ENCODE data around the gene SOAT2.

Gene SOAT2

DNA sequence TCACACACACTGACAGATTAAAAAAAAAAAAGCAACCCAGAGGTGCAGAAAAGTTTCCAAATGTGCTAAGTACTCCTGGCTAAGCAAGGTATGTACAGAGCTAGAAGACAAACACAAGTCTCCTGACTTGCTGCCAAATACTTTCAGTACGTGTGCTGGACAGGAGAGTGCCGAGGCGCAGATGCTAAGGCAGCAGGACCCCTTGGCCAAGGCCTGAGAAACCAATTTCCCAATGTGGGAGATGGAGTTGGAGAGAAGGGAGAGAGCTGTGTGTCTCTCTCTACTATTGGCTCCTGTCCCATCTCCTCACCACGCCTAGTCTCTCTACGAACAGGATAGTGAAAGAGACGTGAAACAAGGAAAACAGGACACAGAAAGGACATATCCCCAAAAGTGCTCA, 29.4 kb upstream of the SOAT2 start:
- Histone ChIP-seq H3K27me3 (ENCODE audit: insufficient read depth, low read length) (no peaks in the 10 kb centered on the region), H3K4me1 (ENCODE audit: insufficient read depth, low read length, severe bottlenecking) (peaks cover 14% of the 10 kb centered on the region), H3K9me3 (ENCODE audit: low read length) (no peaks in the 10 kb centered on the region), H3K79me2 (ENCODE audit: insufficient read depth, low read length) (no peaks in the 10 kb centered on the region), H3K27ac (ENCODE audit: low read depth, low read length, poor library complexity, severe bottlenecking) (no peak overlapping the region), H3K36me3 (ENCODE audit: insufficient read depth, low read length) (peaks cover 25% of the 10 kb centered on the region), H3F3A (ENCODE audit: insufficient read depth, low read length) (no peaks in the 10 kb centered on the region), H3K9ac (ENCODE audit: low read length) (no peak overlapping the region), H3K4me2 (ENCODE audit: low read length) (no peak overlapping the region), H3K4me3 (ENCODE audit: low read depth, low read length, poor library complexity, severe bottlenecking) (no peak overlapping the region), H4K20me1 (ENCODE audit: insufficient read depth, low read length) (no peaks in the 10 kb centered on the region), H2AFZ (ENCODE audit: low read length) (no peak overlapping the region), H3K9me2 (ENCODE audit: low read depth, low read length) (no peaks in the 10 kb centered on the region)
- TF ChIP-seq, protein P1, sequence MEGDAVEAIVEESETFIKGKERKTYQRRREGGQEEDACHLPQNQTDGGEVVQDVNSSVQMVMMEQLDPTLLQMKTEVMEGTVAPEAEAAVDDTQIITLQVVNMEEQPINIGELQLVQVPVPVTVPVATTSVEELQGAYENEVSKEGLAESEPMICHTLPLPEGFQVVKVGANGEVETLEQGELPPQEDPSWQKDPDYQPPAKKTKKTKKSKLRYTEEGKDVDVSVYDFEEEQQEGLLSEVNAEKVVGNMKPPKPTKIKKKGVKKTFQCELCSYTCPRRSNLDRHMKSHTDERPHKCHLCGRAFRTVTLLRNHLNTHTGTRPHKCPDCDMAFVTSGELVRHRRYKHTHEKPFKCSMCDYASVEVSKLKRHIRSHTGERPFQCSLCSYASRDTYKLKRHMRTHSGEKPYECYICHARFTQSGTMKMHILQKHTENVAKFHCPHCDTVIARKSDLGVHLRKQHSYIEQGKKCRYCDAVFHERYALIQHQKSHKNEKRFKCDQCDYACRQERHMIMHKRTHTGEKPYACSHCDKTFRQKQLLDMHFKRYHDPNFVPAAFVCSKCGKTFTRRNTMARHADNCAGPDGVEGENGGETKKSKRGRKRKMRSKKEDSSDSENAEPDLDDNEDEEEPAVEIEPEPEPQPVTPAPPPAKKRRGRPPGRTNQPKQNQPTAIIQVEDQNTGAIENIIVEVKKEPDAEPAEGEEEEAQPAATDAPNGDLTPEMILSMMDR (IDR thresholded peaks at IDR 0.05; ENCODE audit: low read length): no peak
- no peak for TF ChIP-seq EZH2 (IDR thresholded peaks at IDR 0.05; ENCODE audit: borderline replicate concordance, low read length)

DNA sequence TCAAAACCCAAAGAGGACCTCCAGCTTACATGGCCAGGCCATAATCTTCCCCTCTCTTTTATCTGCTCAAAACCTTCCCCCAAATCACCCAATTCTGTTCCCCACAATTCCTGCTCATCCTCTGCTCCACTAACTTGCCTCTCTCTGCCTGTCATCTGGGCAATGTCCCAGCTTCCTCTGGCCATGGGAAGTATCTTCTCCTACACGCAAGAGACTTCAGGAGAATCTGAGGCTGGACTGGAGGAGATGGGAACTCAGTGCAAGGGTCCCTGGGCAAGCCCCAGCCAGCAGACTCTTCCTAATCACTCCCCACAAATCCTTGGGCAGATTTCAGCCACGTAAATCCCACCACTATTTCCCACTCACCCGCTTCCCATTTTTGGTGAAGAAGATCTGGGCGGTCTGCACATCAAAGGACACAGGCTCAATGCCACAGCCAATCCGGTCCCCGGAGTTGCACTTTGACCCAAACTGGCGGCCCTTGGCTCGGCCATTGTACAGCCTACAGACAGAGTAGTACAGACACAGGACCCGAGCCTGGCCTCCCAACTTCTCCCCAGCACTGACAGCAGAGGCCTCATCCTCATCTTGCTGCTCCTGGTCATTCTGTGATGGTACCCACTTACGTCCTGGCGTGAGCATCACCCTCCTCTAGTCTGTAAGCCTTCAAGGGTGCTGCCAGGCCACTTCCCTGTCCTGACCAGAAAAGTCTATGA, 28.8 kb upstream of the SOAT2 start:
- H3K4me1 ChIP-seq (ENCODE audit: insufficient read depth, low read length, severe bottlenecking): peaks cover 14% of the 10 kb centered on the region
- peaks cover 25% of the 10 kb centered on the region for H3K36me3 ChIP-seq (ENCODE audit: insufficient read depth, low read length)
- no peak for TF ChIP-seq EZH2 (IDR thresholded peaks at IDR 0.05; ENCODE audit: borderline replicate concordance, low read length)
- TF ChIP-seq, protein P1 (IDR thresholded peaks at IDR 0.05; ENCODE audit: low read length): no peak
- no peaks in the 10 kb centered on the region for H3K9me2 ChIP-seq (ENCODE audit: low read depth, low read length)
- H3K9me3 ChIP-seq (ENCODE audit: low read length): no peaks in the 10 kb centered on the region
- H3K4me2 ChIP-seq (ENCODE audit: low read length): no peak overlapping the region
- no peaks in the 10 kb centered on the region for H3K27me3 ChIP-seq (ENCODE audit: insufficient read depth, low read length)
- H3K9ac ChIP-seq (ENCODE audit: low read length): no peak overlapping the region
- no peaks in the 10 kb centered on the region for H3F3A ChIP-seq (ENCODE audit: insufficient read depth, low read length)
- no peaks in the 10 kb centered on the region for H3K79me2 ChIP-seq (ENCODE audit: insufficient read depth, low read length)
- no peak overlapping the region for H3K4me3 ChIP-seq (ENCODE audit: low read depth, low read length, poor library complexity, severe bottlenecking)
- no peaks in the 10 kb centered on the region for H4K20me1 ChIP-seq (ENCODE audit: insufficient read depth, low read length)
- H3K27ac ChIP-seq (ENCODE audit: low read depth, low read length, poor library complexity, severe bottlenecking): no peak overlapping the region
- no peak overlapping the region for H2AFZ ChIP-seq (ENCODE audit: low read length)

DNA sequence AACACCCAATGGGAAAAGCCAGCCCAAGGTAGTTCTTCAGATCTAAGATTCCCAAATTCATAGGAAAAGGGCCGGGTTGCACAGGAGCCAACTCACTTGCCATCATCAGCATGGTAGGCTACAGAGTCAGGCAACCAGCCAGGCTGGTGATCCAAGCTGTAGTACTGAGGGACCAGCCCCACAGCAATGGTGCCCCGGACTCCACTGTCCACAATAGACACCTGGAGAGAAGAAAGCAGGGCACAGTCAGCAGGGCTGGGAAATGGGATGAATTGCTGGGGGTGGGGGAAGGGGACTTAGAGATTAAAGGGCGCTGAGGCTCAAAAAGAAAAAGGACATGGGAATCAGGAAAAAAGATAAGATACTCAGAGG, 28.3 kb upstream of the SOAT2 start:
- H3K4me2 ChIP-seq (ENCODE audit: low read length): no peak overlapping the region

More for the DNA sequence above, 28.3 kb upstream of the SOAT2 start:
- no peaks in the 10 kb centered on the region for H3K79me2 ChIP-seq (ENCODE audit: insufficient read depth, low read length)
- H4K20me1 ChIP-seq (ENCODE audit: insufficient read depth, low read length): no peaks in the 10 kb centered on the region
- no peak overlapping the region for H2AFZ ChIP-seq (ENCODE audit: low read length)
- peaks cover 25% of the 10 kb centered on the region for H3K36me3 ChIP-seq (ENCODE audit: insufficient read depth, low read length)
- H3K9ac ChIP-seq (ENCODE audit: low read length): no peak overlapping the region
- no peaks in the 10 kb centered on the region for H3K9me3 ChIP-seq (ENCODE audit: low read length)
- TF ChIP-seq, protein P1 (IDR thresholded peaks at IDR 0.05; ENCODE audit: low read length): no peak
- TF ChIP-seq EZH2 (IDR thresholded peaks at IDR 0.05; ENCODE audit: borderline replicate concordance, low read length): no peak
- no peaks in the 10 kb centered on the region for H3K27me3 ChIP-seq (ENCODE audit: insufficient read depth, low read length)
- no peaks in the 10 kb centered on the region for H3F3A ChIP-seq (ENCODE audit: insufficient read depth, low read length)
- no peak overlapping the region for H3K4me3 ChIP-seq (ENCODE audit: low read depth, low read length, poor library complexity, severe bottlenecking)
- peaks cover 20% of the 10 kb centered on the region for H3K4me1 ChIP-seq (ENCODE audit: insufficient read depth, low read length, severe bottlenecking)
- no peaks in the 10 kb centered on the region for H3K9me2 ChIP-seq (ENCODE audit: low read depth, low read length)
- H3K27ac ChIP-seq (ENCODE audit: low read depth, low read length, poor library complexity, severe bottlenecking): no peak overlapping the region
